ENCODE results near the gene CEACAM20.
"Not testable (repeated sequence)": the region's sequence is repeated elsewhere in the genome, so short reads cannot be mapped to it uniquely, and the experiment has no call there.

The CEACAM20 gene

DNA sequence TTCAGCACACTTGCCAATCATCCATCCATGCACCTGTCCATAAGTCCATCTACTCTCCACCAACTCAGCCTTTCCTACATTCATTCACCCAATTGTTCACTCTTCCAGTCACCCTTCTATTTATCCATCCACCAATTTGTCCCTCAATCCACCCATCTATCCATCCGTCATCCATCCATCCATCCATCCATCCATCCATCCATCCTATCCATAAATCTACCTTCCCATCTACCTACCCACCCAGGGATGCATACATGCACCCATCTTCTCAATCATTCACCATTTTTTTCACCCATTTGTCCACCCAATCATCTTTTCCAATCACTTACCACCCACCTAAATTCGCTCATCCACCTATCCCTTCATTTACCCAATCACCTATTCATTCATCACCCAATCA lies 14.6 kb upstream of the CEACAM20 start:
- H3K36me3 ChIP-seq (ENCODE audit: control insufficient read depth, insufficient read depth, low read length): no peaks in the 10 kb centered on the region
- no peak for TF ChIP-seq CTCF (IDR thresholded peaks at IDR 0.05)
- H3K27ac ChIP-seq: no peak overlapping the region
- no peaks in the 10 kb centered on the region for H3K4me1 ChIP-seq
- no peaks in the 10 kb centered on the region for H3K27me3 ChIP-seq (ENCODE audit: control insufficient read depth, insufficient read depth, low read length)
- H3K9ac ChIP-seq: no peak overlapping the region
- H3K4me2 ChIP-seq (ENCODE audit: low read length): no peak overlapping the region
- H3K79me2 ChIP-seq: no peaks in the 10 kb centered on the region
- H3K9me3 ChIP-seq (ENCODE audit: control insufficient read depth, low read length): no peaks in the 10 kb centered on the region
- H2AFZ ChIP-seq: no peak overlapping the region
- no peak overlapping the region for H3K4me3 ChIP-seq (ENCODE audit: low read depth, low read length)

DNA sequence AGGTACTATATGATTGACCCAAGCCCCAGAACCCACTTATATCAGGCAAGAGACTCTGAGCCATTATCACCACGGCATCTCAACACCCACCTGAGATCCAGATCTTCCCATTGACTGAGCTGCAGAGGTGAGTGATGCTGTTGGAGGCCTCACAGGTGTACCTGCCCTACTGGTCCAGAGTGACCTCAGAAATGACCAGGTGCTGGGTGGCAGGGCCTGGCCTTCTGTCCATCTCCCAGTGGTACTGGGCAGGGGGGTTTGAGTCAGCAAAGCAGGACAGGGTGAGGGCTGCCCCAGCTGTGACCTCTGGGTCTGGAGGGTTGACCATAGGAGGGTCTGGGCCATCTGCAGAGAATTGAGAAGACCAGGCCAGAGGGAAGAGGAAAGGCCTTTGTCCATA lies 13.2 kb upstream of the CEACAM20 start:
- no peak for TF ChIP-seq CTCF (IDR thresholded peaks at IDR 0.05)
- no peaks in the 10 kb centered on the region for H3K4me1 ChIP-seq
- H3K4me2 ChIP-seq (ENCODE audit: low read length): no peak overlapping the region
- H3K36me3 ChIP-seq (ENCODE audit: control insufficient read depth, insufficient read depth, low read length): no peaks in the 10 kb centered on the region
- H3K27ac ChIP-seq: no peak overlapping the region
- no peaks in the 10 kb centered on the region for H3K79me2 ChIP-seq
- H3K4me3 ChIP-seq (ENCODE audit: low read depth, low read length): no peak overlapping the region
- no peak overlapping the region for H2AFZ ChIP-seq
- no peaks in the 10 kb centered on the region for H3K27me3 ChIP-seq (ENCODE audit: control insufficient read depth, insufficient read depth, low read length)
- H3K9ac ChIP-seq: no peak overlapping the region
- H3K9me3 ChIP-seq (ENCODE audit: control insufficient read depth, low read length): no peaks in the 10 kb centered on the region

GRCh38 chr19:44540736-44541135 lies 11.3 kb upstream of the CEACAM20 start:
- Histone ChIP-seq H3K9ac (no peak overlapping the region), H2AFZ (no peak overlapping the region), H3K36me3 (ENCODE audit: control insufficient read depth, insufficient read depth, low read length) (no peaks in the 10 kb centered on the region), H3K27ac (no peak overlapping the region), H3K4me2 (ENCODE audit: low read length) (no peak overlapping the region), H3K4me3 (ENCODE audit: low read depth, low read length) (no peak overlapping the region), H3K79me2 (no peaks in the 10 kb centered on the region), H3K4me1 (no peaks in the 10 kb centered on the region), H3K27me3 (ENCODE audit: control insufficient read depth, insufficient read depth, low read length) (no peaks in the 10 kb centered on the region), H3K9me3 (ENCODE audit: control insufficient read depth, low read length) (no peaks in the 10 kb centered on the region)
- no peak for TF ChIP-seq CTCF (IDR thresholded peaks at IDR 0.05)

GRCh38 chr19:44539991-44540390 lies 10.5 kb upstream of the CEACAM20 start:
- no peaks in the 10 kb centered on the region for H3K4me1 ChIP-seq
- no peaks in the 10 kb centered on the region for H3K9me3 ChIP-seq (ENCODE audit: control insufficient read depth, low read length)
- no peak overlapping the region for H3K4me3 ChIP-seq (ENCODE audit: low read depth, low read length)
- H3K4me2 ChIP-seq (ENCODE audit: low read length): no peak overlapping the region
- H3K9ac ChIP-seq: no peak overlapping the region
- no peaks in the 10 kb centered on the region for H3K27me3 ChIP-seq (ENCODE audit: control insufficient read depth, insufficient read depth, low read length)
- no peaks in the 10 kb centered on the region for H3K36me3 ChIP-seq (ENCODE audit: control insufficient read depth, insufficient read depth, low read length)
- H3K79me2 ChIP-seq: no peaks in the 10 kb centered on the region
- H2AFZ ChIP-seq: no peak overlapping the region
- H3K27ac ChIP-seq: no peak overlapping the region
- no peak for TF ChIP-seq CTCF (IDR thresholded peaks at IDR 0.05)

DNA sequence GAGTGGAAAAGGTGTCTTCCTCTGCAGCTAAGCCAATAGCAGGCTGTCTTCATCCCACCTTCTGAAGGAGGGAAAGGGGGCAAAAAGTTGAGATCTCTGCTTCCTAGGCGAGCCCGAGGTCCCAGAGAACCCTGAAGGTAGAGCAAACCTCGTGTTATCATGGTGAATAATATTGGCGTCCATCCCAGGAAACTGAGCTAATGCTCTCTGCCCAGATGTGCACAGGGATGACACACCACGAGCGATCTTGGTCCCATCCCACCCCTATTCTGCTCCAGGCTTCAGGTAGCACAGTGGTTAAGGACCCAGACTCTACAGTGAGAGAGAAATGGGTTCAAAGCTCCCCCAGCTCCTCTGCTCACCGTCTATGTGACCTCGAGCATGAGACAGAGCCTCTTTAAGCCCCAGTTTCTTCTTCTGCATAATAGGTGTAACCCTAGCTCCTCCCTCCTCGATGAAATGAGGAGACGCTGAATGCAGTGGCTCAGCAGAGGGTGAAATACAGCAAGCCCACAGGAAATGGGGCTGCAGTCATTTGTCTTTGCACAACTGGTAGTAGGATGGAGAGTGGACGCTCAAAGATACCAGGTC lies 9.9 kb upstream of the CEACAM20 start:
- no peak for TF ChIP-seq CTCF (IDR thresholded peaks at IDR 0.05)
- Histone ChIP-seq H3K79me2 (no peaks in the 10 kb centered on the region), H3K36me3 (ENCODE audit: control insufficient read depth, insufficient read depth, low read length) (no peaks in the 10 kb centered on the region), H3K4me1 (no peaks in the 10 kb centered on the region), H3K4me2 (ENCODE audit: low read length) (no peak overlapping the region), H3K9ac (no peak overlapping the region), H2AFZ (no peak overlapping the region), H3K27me3 (ENCODE audit: control insufficient read depth, insufficient read depth, low read length) (no peaks in the 10 kb centered on the region), H3K27ac (no peak overlapping the region), H3K9me3 (ENCODE audit: control insufficient read depth, low read length) (no peaks in the 10 kb centered on the region), H3K4me3 (ENCODE audit: low read depth, low read length) (no peak overlapping the region)

GRCh38 chr19:44535361-44535760 lies 5.9 kb upstream of the CEACAM20 start:
- H3K9me3 ChIP-seq (ENCODE audit: control insufficient read depth, low read length); H3K9ac ChIP-seq; H3K27me3 ChIP-seq (ENCODE audit: control insufficient read depth, insufficient read depth, low read length); H3K79me2 ChIP-seq; H3K36me3 ChIP-seq (ENCODE audit: control insufficient read depth, insufficient read depth, low read length); H2AFZ ChIP-seq; H3K4me1 ChIP-seq; H3K27ac ChIP-seq; H3K4me2 ChIP-seq (ENCODE audit: low read length); H3K4me3 ChIP-seq (ENCODE audit: low read depth, low read length): not testable (repeated sequence)
